GM12878 (cell line): ENCODE measurements around the gene KIRREL3. TPM values are rescaled to one million over a fixed set of nuclear protein-coding genes. Genes with fewer than 3 reads are reported as not detected.

Experiments
- ATAC-seq: fragments of 200-7000 bp; cut with Tn5 transposase; 3 replicates; pipeline ENCODE4 v1.9.1; 2020; ENCODE audit warnings: mild to moderate bottlenecking, moderate library complexity
- BruUV-seq: library from RNA; stranded (reverse); fragments of 400-500 nt; replicated peaks from 2 replicates; lab custom pipeline; 2021; lab: Mats Ljungman, UMichigan
- CTCF ChIA-PET: fragments of 300-600 bp; sonication (Branson Sonifier 250); formaldehyde crosslinking; extraction: SDS; loops from one replicate; lab custom pipeline; 2021; ENCODE audit warnings: inconsistent platforms; lab: Yijun Ruan, JAX
- POLR2A ChIA-PET: fragments of 350-600 bp; formaldehyde crosslinking; extraction: SDS; loops from one replicate; lab custom pipeline; 2021; ENCODE audit warnings: inconsistent platforms; lab: Charles Lee
- RAD21 ChIA-PET: fragments of 300-600 bp; sonication (Branson Sonifier 250); formaldehyde crosslinking; loops from one replicate; lab custom pipeline; 2023; ENCODE audit warnings: antibody characterized with exemption; ENCODE audit not compliant: unreplicated experiment; lab: Charles Lee
- SMC1A ChIA-PET: fragments of 300-600 bp; sonication (Branson Sonifier 250); formaldehyde crosslinking; loops from one replicate; lab custom pipeline; 2023; ENCODE audit not compliant: unreplicated experiment, uncharacterized antibody; lab: Charles Lee
- DNase-seq: peaks from one replicate; pipeline ENCODE4 v3.0.0-alpha.2; 2011; ENCODE audit warnings: low read depth, low spot score
- FAIRE-seq: peaks from 3 replicates; lab custom pipeline; 2011; peaks lifted over from hg19 to GRCh38; lab: Jason Lieb, UNC
- H2AFZ ChIP-seq: 2 replicates; pipeline ENCODE4 v1.6.0; 2011; ENCODE audit warnings: low read depth, low read length, control low read depth; ENCODE audit not compliant: control insufficient read depth
- H3K27ac ChIP-seq: 2 replicates; pipeline ENCODE4 v1.5.1; 2011; ENCODE audit warnings: control low read depth; ENCODE audit not compliant: control insufficient read depth, insufficient read depth
- H3K27me3 ChIP-seq, 2 experiments: replicated peaks in 1 of 2; 2 replicates each; pipeline versions ENCODE4 v1.6.0 to v1.6.1; 2011; ENCODE audit warnings: low read length in 1 of 2; ENCODE audit not compliant: control insufficient read depth in 2 of 2, insufficient read depth in 2 of 2
- H3K36me3 ChIP-seq, 2 experiments: 2 replicates each; pipeline ENCODE4 v1.5.1; 2011; ENCODE audit warnings: low read length in 1 of 2; ENCODE audit not compliant: control insufficient read depth in 2 of 2, insufficient read depth in 2 of 2
- H3K4me1 ChIP-seq: 2 replicates; pipeline ENCODE4 v1.6.1; 2011; ENCODE audit warnings: mild to moderate bottlenecking, low read length, moderate library complexity, mixed read lengths; ENCODE audit not compliant: control insufficient read depth, insufficient read depth
- H3K4me2 ChIP-seq: 2 replicates; pipeline ENCODE4 v1.6.0; 2011; ENCODE audit warnings: control low read depth; ENCODE audit not compliant: control insufficient read depth, insufficient read depth
- H3K4me3 ChIP-seq: fragments of 200-600 bp; sonication (generic); 2 replicates; pipeline ENCODE4 v1.5.1; 2016
- H3K79me2 ChIP-seq: 2 replicates; pipeline ENCODE4 v1.6.0; 2011; ENCODE audit warnings: low read length; ENCODE audit not compliant: control insufficient read depth, insufficient read depth
- H3K9ac ChIP-seq: 2 replicates; pipeline ENCODE4 v1.8.0; 2011; ENCODE audit warnings: low read length, control low read depth, mixed read lengths; ENCODE audit not compliant: control insufficient read depth, insufficient read depth
- H3K9me3 ChIP-seq: replicated peaks from 3 replicates; pipeline ENCODE4 v1.5.1; 2011; ENCODE audit warnings: mild to moderate bottlenecking, low read length; ENCODE audit not compliant: control insufficient read depth, insufficient read depth
- H4K20me1 ChIP-seq: 2 replicates; pipeline ENCODE4 v1.6.0; 2011; ENCODE audit not compliant: control insufficient read depth, insufficient read depth
- CREM ChIP-seq: IDR thresholded peaks from 2 replicates; pipeline ENCODE4 v1.6.1; 2014; ENCODE audit warnings: antibody characterized with exemption, low read depth
- EP300 ChIP-seq, 2 experiments: fragments of 150-350 bp in 1 of 2; IDR thresholded peaks; 2 replicates each; pipeline ENCODE4 v1.6.1; 2011 to 2012; ENCODE audit warnings: low read depth in 2 of 2, low read length in 2 of 2, borderline replicate concordance in 1 of 2, improper control_type of control experiment in 1 of 2, inconsistent platforms in 1 of 2; ENCODE audit not compliant: control insufficient read depth in 1 of 2
- LARP7 ChIP-seq: fragments of 450-650 bp; IDR thresholded peaks from 2 replicates; pipeline ENCODE4 v1.6.1; 2017; ENCODE audit warnings: mild to moderate bottlenecking
- POU2F2 ChIP-seq: IDR thresholded peaks from 3 replicates; pipeline ENCODE4 v1.6.1; 2011; ENCODE audit warnings: low read depth, mild to moderate bottlenecking, low read length, borderline replicate concordance
- SIX5 ChIP-seq: IDR thresholded peaks from 2 replicates; pipeline ENCODE4 v1.6.1; 2011; ENCODE audit warnings: mild to moderate bottlenecking, low read depth, low read length, moderate library complexity; ENCODE audit not compliant: severe bottlenecking
- SMC3 ChIP-seq: IDR thresholded peaks from 2 replicates; pipeline ENCODE4 v1.6.1; 2011; ENCODE audit warnings: low read length, improper control_type of control experiment, borderline replicate concordance
- TBL1XR1 ChIP-seq: IDR thresholded peaks from 2 replicates; pipeline ENCODE4 v1.6.1; 2012; ENCODE audit warnings: low read depth, low read length, improper control_type of control experiment
- TCF12 ChIP-seq: IDR thresholded peaks from 2 replicates; pipeline ENCODE4 v1.6.1; 2011; ENCODE audit warnings: low read depth, mild to moderate bottlenecking, low read length
- WGBS: methylation state at CpG from one replicate; pipeline ENCODE4 v1.1.6; 2016; ENCODE audit warnings: low lambda C conversion rate; ENCODE audit not compliant: insufficient replicate concordance, insufficient coverage; ENCODE audit errors: missing lambda C conversion rate; 5-methylcytosine and 5-hydroxymethylcytosine counted together
- in situ Hi-C: fragments of 300-500 bp; cut with MboI; formaldehyde crosslinking; loops from 9 replicates; pipeline ENCODE4 v1.14.3; 2018; ENCODE audit warnings: mixed read lengths
- intact Hi-C: fragments of 100-400 bp; cut with micrococcal nuclease; formaldehyde crosslinking; loops from one replicate; pipeline ENCODE4 v1.14.2; 2022; ENCODE audit not compliant: unreplicated experiment
- polyA plus RNA-seq, 11 experiments: library from polyadenylated mRNA; depleted of rRNA in 4 of 11; unstranded in 6 of 11; stranded (reverse) in 5 of 11; fragments of >200 nt; fragmentation: Nextera tagmentation in 4 of 11; fragmentation: Illumina TruSeq in 1 of 11; extraction: Ambion mirVana in 4 of 11; extraction: Trizol in 1 of 11; gene quantifications; 1 replicate in 1 of 11; 2 replicates in 10 of 11; pipeline versions ENCODE4 v1.2.1 to v1.2.3, GENCODE V29; 2011 to 2016; ENCODE audit warnings: inconsistent platforms in 2 of 11, missing spikeins in 2 of 11, low read depth in 1 of 11
- total RNA-seq, 4 experiments: library from RNA; depleted of rRNA in 3 of 4; stranded (reverse); fragments of >200 nt in 3 of 4; fragmentation: Illumina TruSeq in 1 of 4; extraction: Trizol in 1 of 4; gene quantifications; 2 replicates each; pipeline versions ENCODE4 v1.2.1 to v1.2.3, GENCODE V29; 2013 to 2021
- TF ChIP-seq, protein P1 (sequence below): fragments of 150-350 bp; IDR thresholded peaks from 2 replicates; pipeline ENCODE4 v1.6.1; 2016; ENCODE audit warnings: low read depth, low read length

KIRREL3 gene
- total and polyA plus RNA-seq, 10 of the 15 experiments (the other 5 are each of a cell fraction or from before 2014, with no cell fraction given) = under 0.01 TPM; not detected in 9

DNA sequence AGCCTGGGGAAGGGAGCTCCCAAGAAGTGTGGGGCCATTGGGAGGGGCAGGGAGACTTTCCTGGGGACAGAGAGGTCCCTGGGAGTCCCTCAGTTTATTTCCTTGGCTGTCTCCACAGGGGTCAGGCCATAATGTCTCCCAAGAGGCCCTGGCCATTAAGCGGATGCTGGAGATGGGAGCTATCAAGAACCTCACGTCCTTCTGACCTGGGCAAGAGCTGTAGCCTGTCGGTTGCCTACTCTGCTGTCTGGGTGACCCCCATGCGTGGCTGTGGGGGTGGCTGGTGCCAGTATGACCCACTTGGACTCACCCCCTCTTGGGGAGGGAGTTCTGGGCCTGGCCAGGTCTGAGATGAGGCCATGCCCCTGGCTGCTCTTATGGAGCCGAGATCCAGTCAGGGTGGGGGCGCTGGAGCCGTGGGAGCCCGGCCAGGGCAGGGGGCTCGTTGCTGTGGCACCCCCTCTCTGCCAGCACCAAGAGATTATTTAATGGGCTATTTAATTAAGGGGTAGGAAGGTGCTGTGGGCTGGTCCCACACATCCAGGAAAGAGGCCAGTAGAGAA, 586.6 kb downstream of the KIRREL3 start:
- ChIA-PET RAD21 (no interaction called here), POLR2A (no interaction called here), CTCF (interaction anchor here (1.3 kb wide), 1 partner anchor 67 kb away, joined by 4 read pairs; no protein-coding TSS in a partner anchor), SMC1A (no interaction called here)
- FAIRE-seq (no peak), ATAC-seq (no peak), DNase-seq (no peak)
- Histone ChIP-seq H4K20me1 (no peaks in the 10 kb centered on the region), H3K9me3 (no peaks in the 10 kb centered on the region), H3K79me2 (no peaks in the 10 kb centered on the region), H3K4me2 (no peak overlapping the region), H3K36me3 (no peaks in the 10 kb centered on the region), H3K27me3 (peaks cover 0 to 2% of the 10 kb centered on the region in 2 experiments; a peak in 2 of 4 replicates), H3K4me3 (no peak overlapping the region), H2AFZ (no peak overlapping the region), H3K27ac (no peak overlapping the region), H3K9ac (no peak overlapping the region), H3K4me1 (no peaks in the 10 kb centered on the region)
- TF ChIP-seq TCF12 = no peak
- TF ChIP-seq, protein P1, sequence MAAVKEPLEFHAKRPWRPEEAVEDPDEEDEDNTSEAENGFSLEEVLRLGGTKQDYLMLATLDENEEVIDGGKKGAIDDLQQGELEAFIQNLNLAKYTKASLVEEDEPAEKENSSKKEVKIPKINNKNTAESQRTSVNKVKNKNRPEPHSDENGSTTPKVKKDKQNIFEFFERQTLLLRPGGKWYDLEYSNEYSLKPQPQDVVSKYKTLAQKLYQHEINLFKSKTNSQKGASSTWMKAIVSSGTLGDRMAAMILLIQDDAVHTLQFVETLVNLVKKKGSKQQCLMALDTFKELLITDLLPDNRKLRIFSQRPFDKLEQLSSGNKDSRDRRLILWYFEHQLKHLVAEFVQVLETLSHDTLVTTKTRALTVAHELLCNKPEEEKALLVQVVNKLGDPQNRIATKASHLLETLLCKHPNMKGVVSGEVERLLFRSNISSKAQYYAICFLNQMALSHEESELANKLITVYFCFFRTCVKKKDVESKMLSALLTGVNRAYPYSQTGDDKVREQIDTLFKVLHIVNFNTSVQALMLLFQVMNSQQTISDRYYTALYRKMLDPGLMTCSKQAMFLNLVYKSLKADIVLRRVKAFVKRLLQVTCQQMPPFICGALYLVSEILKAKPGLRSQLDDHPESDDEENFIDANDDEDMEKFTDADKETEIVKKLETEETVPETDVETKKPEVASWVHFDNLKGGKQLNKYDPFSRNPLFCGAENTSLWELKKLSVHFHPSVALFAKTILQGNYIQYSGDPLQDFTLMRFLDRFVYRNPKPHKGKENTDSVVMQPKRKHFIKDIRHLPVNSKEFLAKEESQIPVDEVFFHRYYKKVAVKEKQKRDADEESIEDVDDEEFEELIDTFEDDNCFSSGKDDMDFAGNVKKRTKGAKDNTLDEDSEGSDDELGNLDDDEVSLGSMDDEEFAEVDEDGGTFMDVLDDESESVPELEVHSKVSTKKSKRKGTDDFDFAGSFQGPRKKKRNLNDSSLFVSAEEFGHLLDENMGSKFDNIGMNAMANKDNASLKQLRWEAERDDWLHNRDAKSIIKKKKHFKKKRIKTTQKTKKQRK = no peak
- no peak for TF ChIP-seq SMC3
- no peak for TF ChIP-seq POU2F2
- no peak for TF ChIP-seq EP300 (IDR thresholded peaks at IDR 0.05; ENCODE audit: borderline replicate concordance in 1 of 2, control insufficient read depth in 1 of 2, low read depth in 2 of 2, low read length in 2 of 2)
- no peak for TF ChIP-seq LARP7
- TF ChIP-seq SIX5 = no peak
- TF ChIP-seq CREM = no peak
- TF ChIP-seq TBL1XR1 = no peak
- no TSS peak for BruUV-seq
- in situ Hi-C loops = no loop called here
- WGBS = 49% methylated on average over 9 of the region's 9 CpGs
- intact Hi-C loops = no loop called here
